Uterus (tissue), 2 donors: ENCODE results near the gene CEP55.

ENCODE experiments used
- POLR2A ChIP-seq, 2 donors: fragments of 450-650 bp; IDR thresholded peaks; one replicate each; pipeline ENCODE4 v1.6.1; 2016; ENCODE audit warnings: antibody characterized with exemption in 2 of 2, mild to moderate bottlenecking in 1 of 2, moderate library complexity in 1 of 2
- TF ChIP-seq, protein P1 (sequence below), 4 experiments: fragments of 200-600 bp in 2 of 4; fragments of 450-650 bp in 2 of 4; sonication (generic) in 2 of 4; IDR thresholded peaks; one replicate each; pipeline ENCODE4 v1.5.1; 2016 to 2019; ENCODE audit warnings: antibody characterized with exemption in 4 of 4, mild to moderate bottlenecking in 2 of 4, moderate library complexity in 1 of 4

DNA sequence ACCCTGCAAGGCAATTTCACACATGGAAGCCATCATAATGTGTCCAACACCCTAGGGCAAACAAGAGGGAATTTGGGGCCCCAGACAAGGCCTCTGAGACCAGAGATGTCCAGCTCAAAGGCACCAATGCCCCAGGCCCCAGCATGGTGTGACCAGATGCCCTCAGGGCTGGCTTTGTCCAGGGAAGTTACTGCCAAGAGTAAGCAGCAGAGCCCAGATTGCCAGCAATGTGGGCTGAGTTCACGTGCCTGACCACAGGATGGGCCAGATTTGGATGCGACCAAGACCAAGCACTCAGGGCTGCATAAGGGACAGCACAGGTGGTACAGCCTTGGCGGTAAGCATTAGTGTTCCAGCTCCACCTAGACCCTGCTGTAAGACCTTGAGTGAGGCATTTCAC is 27.0 kb upstream of the CEP55 start:
- TF ChIP-seq, protein P1, sequence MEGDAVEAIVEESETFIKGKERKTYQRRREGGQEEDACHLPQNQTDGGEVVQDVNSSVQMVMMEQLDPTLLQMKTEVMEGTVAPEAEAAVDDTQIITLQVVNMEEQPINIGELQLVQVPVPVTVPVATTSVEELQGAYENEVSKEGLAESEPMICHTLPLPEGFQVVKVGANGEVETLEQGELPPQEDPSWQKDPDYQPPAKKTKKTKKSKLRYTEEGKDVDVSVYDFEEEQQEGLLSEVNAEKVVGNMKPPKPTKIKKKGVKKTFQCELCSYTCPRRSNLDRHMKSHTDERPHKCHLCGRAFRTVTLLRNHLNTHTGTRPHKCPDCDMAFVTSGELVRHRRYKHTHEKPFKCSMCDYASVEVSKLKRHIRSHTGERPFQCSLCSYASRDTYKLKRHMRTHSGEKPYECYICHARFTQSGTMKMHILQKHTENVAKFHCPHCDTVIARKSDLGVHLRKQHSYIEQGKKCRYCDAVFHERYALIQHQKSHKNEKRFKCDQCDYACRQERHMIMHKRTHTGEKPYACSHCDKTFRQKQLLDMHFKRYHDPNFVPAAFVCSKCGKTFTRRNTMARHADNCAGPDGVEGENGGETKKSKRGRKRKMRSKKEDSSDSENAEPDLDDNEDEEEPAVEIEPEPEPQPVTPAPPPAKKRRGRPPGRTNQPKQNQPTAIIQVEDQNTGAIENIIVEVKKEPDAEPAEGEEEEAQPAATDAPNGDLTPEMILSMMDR (IDR thresholded peaks at IDR 0.05), result no peak
- no peak for TF ChIP-seq POLR2A (IDR thresholded peaks at IDR 0.05)
